NCI-H187 treated with DMSO at 0.1 percent for 48 hours (cell line): Measurements from ENCODE around the gene AKR1B1.

Experiments
- DNase-seq: peaks from one replicate; lab custom pipeline; 2025; lab: John Stamatoyannopoulos, UW

The AKR1B1 gene

DNA sequence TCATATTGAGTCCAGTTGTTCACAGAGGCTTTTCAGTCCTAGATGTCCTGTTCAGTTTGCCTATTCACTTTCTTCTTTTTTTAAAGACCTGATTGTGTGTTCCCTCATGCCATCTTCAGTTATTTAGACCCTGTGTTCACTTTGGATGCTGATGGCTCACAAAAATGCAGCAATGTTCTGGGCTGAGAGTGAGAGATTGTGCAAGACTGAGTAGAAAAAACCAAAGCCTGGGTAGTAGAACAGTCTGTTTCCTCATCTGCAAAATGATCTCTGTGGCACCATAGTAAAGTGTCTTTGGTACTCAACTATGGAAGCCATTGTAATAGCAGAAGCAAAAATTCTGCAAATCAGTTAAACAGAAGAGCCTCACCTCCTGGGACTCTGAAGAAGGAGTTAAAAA lies 43.2 kb downstream of the AKR1B1 start:
- no peak for DNase-seq

DNA sequence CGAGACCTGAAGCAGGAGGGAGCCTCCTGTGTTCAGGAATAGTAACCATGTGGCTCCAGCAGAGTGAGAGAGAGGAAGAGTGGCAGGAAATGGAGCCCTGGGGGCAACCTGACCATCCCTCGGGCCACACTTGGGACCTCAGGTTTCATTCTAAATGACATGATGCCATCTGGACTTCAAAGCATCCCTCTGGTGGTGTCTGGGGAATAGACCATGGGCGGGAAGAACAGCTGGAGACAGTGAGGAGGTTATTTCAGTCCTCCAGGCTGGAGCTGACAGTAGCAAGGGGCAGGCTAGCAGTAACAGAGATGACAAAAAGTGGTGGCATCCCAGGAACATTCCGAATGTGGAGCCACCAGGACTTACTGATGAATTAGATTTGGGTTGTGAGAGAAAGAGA lies 44.8 kb downstream of the AKR1B1 start:
- DNase-seq, result no peak

DNA sequence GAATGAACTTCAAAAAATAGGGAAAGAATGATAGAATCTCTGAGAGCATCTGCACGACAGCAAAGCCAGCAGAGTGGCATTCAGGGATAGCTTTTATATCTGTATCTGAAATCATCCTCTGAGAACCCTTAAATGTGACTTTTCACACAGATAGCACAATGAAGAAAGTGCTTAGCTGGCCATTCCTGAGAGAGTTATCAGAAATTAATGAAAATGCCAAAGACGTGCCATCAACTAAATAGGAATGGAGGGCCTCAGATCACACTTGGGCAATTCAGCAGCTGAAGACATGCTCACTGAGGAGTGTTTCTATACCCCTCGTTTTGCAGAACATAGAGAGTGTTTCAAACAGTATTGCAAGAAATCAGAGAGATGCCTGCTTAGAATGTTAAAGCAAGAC lies 51.6 kb downstream of the AKR1B1 start:
- DNase-seq, result no peak

DNA sequence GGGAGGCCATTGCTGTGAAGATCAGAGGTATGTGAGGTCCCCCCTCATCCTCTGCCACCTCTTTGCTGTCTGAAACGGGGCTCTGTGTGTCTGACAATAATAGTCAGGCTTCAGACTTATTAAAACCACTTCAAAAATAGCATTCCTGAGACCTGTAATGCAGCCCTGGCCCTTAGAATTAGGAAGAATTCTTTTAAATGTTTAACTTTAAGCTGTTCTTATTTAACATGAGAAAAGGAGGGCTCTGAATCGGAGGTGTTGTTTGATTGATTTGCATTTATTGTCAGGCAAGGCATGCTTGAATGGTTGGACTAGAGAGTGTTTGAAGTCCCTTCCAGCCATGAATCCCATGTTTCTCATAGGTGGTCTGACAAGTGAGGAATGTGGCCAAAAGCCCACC lies 52.5 kb downstream of the AKR1B1 start:
- no peak for DNase-seq

DNA sequence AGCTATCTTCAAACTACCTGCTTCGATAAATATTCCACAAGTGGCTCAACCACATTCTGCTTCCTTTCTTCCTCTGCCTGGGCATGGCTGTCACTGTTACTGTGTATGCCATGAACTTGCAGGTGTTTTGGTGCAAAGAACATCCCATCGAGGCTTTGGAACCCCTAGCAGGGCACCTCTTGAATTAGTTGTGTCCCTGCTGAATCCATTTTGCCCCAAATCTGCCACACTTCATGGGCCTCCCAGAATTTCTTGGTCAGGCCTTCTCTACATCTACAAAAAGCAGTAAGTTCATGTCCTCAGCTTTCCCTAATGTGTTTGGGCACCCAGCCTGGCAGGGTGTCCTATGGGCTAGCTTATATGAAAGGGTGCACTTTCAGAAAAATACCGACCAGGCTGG lies 53.6 kb downstream of the AKR1B1 start:
- DNase-seq, result no peak

DNA sequence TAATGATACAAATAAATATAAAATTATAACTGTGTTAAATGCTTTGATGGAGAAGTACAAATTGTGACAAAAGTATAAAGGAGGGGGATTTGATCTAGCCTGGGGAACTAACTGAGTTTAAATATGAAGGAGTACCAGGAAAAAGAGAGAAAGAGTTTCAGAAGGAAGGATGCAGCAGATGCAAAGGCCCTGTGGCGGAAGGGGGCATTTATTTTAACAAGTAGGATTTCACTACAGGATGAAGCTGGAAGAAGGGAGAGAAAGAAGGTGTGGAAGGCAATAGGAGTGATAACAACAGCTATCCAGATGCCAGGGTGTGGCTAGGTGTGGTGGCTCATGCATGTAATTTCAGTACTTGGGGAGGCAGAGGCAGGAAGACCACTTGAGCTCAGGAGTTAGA lies 55.8 kb downstream of the AKR1B1 start:
- DNase-seq, result no peak

DNA sequence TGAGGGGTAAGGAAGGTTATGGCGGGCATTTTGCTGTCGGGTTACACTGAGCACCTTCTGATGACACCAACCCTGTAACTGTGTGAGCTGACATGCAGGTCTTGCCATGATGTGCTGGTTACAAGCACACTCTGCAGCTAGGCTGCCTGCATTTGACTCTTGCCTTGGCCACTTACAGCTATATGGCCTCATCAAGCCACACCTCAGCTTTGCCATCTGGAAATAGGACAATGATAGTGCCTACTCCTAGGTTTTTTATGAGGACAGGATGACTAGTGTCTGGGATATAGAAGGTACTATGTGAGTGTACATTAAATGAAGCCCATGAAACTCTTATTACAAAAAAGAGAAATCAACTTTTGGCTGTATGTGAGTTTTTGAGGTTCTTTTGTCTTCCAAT lies 58.0 kb downstream of the AKR1B1 start:
- DNase-seq, result no peak

DNA sequence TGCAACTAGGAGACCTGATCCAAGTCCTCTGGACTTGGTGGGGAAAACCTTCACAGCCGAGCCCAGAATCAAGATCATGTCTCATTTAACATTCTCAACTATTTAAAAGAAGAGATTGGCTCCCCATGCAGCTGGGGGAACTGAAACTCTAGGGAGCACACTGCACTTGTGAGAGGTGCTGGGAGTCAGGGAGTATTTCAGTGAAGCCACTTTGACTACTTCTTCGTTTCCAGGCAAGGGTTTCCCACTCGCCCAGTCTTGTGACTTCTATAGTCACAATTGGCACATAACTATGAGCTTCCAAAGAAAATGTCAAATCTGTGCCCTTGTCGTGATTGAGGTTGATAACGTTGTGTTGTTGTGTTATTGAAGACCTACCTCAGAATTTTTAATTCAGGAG lies 62.9 kb downstream of the AKR1B1 start:
- no peak for DNase-seq

DNA sequence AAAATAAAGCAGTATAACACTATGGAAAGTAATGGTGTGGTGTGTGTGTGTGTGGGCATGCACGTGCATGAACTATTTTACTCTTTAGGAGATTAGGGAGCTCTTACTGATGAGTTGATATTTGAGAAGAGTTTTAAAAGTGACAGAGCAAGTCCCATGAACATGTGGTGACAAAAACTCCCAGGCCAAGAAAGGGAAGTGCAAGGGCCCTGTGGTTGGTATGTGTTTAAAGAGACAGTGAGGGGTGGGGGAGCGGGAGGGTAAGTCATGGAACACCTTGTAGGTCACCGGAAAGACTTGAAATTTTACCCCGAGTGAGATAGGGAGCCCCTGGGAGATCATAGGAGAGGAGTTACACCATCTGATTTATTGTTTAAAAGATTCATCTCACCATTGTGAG lies 63.3 kb downstream of the AKR1B1 start:
- no peak for DNase-seq

DNA sequence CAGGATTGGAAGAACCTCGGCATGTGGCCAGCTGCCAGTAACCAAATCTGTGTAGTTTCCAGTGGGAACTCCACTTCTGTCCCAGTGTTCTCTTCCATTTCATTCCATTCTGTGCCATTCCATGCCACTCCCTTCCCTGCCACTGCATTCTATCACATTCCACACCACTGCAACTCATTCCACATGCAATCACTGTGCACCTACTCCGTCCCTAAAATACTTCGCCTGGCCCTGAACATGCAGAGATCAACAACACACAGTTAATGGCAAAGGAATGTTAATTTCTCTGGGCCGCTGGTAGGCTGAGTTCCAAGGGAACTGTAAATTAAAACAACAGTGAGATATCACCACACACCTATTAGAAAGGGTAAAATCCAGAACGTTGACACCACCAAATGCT lies 64.8 kb downstream of the AKR1B1 start:
- DNase-seq, result no peak
